ENCODE measurements around the gene ANKUB1. TPM values are rescaled to one million over a fixed set of nuclear protein-coding genes. Genes with fewer than 3 reads are reported as not detected.

ANKUB1 gene
- total and polyA plus RNA-seq, 10 of the 15 experiments (the other 5 are each of a cell fraction or from before 2014, with no cell fraction given): 0.08 TPM; not detected in 9

- no peaks in the 10 kb centered on the region for H3K4me1 ChIP-seq (ENCODE audit: control insufficient read depth, insufficient read depth, low read length)
- no peaks in the 10 kb centered on the region for H3K27me3 ChIP-seq (replicated peaks in 1 of 2; ENCODE audit: control insufficient read depth in 2 of 2, insufficient read depth in 2 of 2, low read length in 1 of 2)
- no TSS peak for BruUV-seq (replicated peaks)
- H3K36me3 ChIP-seq (ENCODE audit: control insufficient read depth in 2 of 2, insufficient read depth in 2 of 2, low read length in 1 of 2): no peaks in the 10 kb centered on the region; a peak in 1 of 4 replicates
- SMC1A ChIA-PET (ENCODE audit: uncharacterized antibody, unreplicated experiment): interaction anchor here (0.7 to 1.6 kb wide), 4 partner anchors 10 to 207 kb away, joined by 3 to 4 read pairs (median 4); no protein-coding TSS in a partner anchor
- no peaks in the 10 kb centered on the region for H4K20me1 ChIP-seq (ENCODE audit: control insufficient read depth, insufficient read depth)
- H3K79me2 ChIP-seq (ENCODE audit: control insufficient read depth, insufficient read depth, low read length): no peaks in the 10 kb centered on the region
- FAIRE-seq: no peak
- H3K4me3 ChIP-seq: no peak overlapping the region
- intact Hi-C loops (cut with micrococcal nuclease; ENCODE audit: unreplicated experiment): no loop called here
- no peak for ATAC-seq
- H2AFZ ChIP-seq (ENCODE audit: control insufficient read depth, low read depth, low read length): no peak overlapping the region
- POLR2A ChIA-PET: interaction anchor here (0.6 to 1.2 kb wide), 2 partner anchors 13 to 97 kb away, joined by 3 read pairs; no protein-coding TSS in a partner anchor
- RAD21 ChIA-PET (ENCODE audit: unreplicated experiment): no interaction called here
- 47% methylated on average over 2 of the region's 2 CpGs for WGBS (ENCODE audit: insufficient coverage, insufficient replicate concordance, low lambda C conversion rate, missing lambda C conversion rate)
- TF ChIP-seq ZNF592 (IDR thresholded peaks at IDR 0.05): no peak
- no peak for TF ChIP-seq SMC3 (IDR thresholded peaks at IDR 0.05; ENCODE audit: borderline replicate concordance, low read length)
- TF ChIP-seq ESRRA (IDR thresholded peaks at IDR 0.05; ENCODE audit: low read length): no peak
- TF ChIP-seq CREB1 (IDR thresholded peaks at IDR 0.05; ENCODE audit: low read depth): no peak
- no peaks in the 10 kb centered on the region for H3K9me3 ChIP-seq (replicated peaks; ENCODE audit: control insufficient read depth, insufficient read depth, low read length)
- DNase-seq (ENCODE audit: low read depth, low spot score): no peak
- no peak overlapping the region for H3K27ac ChIP-seq (ENCODE audit: control insufficient read depth, insufficient read depth)
- CTCF ChIA-PET: interaction anchor here (0.6 to 1.1 kb wide), 3 partner anchors 14 to 331 kb away, joined by 3 to 4 read pairs (median 4); partner anchors contain the start of gene COMMD2
- H3K4me2 ChIP-seq (ENCODE audit: control insufficient read depth, insufficient read depth): no peak overlapping the region
- no peak overlapping the region for H3K9ac ChIP-seq (ENCODE audit: control insufficient read depth, insufficient read depth, low read length)
- in situ Hi-C loops (cut with MboI): no loop called here
Measured at GRCh38 chr3:149738876-149739275, 53.5 kb downstream of the ANKUB1 start.

All from GM12878 (cell line).